ENCODE results near the gene ABHD15. TPM values are rescaled to one million over a fixed set of nuclear protein-coding genes. Genes with fewer than 3 reads are reported as not detected.

ABHD15 gene
- total RNA-seq, 1 donor from 2014 or later, result 5.3 TPM

DNA sequence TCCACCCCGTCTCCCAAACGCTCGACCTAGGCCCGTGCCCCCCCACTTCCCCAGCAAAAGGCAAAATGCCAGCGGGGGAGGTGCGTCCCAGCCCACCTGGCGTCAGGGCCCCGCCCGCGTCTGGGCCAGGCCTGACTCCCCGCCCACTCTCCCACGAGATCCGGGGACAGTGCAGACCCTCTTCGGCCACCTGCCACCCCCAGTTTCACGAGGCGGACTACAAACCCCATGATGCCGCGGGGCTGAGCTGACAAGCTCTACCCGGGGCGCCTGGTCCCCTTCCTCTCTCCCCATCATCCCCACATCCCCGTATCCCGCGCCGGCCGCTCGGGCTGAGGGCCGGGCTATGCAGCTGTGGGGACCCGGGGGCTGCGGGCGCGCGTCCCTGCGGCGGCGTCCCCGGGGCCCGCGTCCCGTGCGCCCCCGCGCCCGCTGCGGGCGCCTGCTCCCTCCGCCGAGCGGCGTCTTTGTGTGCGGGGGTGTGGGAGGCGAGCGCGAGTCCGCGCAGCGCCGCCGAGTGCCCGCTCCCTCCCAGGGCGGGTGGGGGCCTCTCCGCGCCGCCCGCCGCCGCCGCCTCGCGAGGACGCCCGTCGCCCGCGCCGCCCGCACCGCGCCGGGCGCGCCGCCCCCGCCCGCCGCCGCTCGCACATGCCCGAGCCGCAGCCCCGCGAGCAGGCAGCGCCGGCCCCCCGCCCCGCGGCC lies 26.2 kb upstream of the ABHD15 start, which contains the start of gene ANKRD13B:
Gene ANKRD13B (plus strand): TSS at position 283 of the 702 bp plus-strand sequence. CDS start 490 bp downstream, outside the sequence.
- Mint-ChIP-seq H3K27me3 (no peaks in the 10 kb centered on the region), H3K4me3 (ENCODE audit: low read depth) (peak within 1 kb of the TSS; percentile 75), H3K9me3 (ENCODE audit: low read depth) (no peaks in the 10 kb centered on the region), H3K36me3 (ENCODE audit: insufficient read depth) (no peaks in the 10 kb centered on the region), H3K27ac (peak within 1 kb of the TSS; percentile 95), H3K4me1 (ENCODE audit: low read depth) (peaks cover 24% of the 10 kb centered on the region)
- no peak for DNase-seq (ENCODE audit: low spot score, unreplicated experiment)
- TF ChIP-seq, protein P1, sequence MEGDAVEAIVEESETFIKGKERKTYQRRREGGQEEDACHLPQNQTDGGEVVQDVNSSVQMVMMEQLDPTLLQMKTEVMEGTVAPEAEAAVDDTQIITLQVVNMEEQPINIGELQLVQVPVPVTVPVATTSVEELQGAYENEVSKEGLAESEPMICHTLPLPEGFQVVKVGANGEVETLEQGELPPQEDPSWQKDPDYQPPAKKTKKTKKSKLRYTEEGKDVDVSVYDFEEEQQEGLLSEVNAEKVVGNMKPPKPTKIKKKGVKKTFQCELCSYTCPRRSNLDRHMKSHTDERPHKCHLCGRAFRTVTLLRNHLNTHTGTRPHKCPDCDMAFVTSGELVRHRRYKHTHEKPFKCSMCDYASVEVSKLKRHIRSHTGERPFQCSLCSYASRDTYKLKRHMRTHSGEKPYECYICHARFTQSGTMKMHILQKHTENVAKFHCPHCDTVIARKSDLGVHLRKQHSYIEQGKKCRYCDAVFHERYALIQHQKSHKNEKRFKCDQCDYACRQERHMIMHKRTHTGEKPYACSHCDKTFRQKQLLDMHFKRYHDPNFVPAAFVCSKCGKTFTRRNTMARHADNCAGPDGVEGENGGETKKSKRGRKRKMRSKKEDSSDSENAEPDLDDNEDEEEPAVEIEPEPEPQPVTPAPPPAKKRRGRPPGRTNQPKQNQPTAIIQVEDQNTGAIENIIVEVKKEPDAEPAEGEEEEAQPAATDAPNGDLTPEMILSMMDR (IDR thresholded peaks at IDR 0.05; ENCODE audit: unreplicated experiment), result no peak

DNA sequence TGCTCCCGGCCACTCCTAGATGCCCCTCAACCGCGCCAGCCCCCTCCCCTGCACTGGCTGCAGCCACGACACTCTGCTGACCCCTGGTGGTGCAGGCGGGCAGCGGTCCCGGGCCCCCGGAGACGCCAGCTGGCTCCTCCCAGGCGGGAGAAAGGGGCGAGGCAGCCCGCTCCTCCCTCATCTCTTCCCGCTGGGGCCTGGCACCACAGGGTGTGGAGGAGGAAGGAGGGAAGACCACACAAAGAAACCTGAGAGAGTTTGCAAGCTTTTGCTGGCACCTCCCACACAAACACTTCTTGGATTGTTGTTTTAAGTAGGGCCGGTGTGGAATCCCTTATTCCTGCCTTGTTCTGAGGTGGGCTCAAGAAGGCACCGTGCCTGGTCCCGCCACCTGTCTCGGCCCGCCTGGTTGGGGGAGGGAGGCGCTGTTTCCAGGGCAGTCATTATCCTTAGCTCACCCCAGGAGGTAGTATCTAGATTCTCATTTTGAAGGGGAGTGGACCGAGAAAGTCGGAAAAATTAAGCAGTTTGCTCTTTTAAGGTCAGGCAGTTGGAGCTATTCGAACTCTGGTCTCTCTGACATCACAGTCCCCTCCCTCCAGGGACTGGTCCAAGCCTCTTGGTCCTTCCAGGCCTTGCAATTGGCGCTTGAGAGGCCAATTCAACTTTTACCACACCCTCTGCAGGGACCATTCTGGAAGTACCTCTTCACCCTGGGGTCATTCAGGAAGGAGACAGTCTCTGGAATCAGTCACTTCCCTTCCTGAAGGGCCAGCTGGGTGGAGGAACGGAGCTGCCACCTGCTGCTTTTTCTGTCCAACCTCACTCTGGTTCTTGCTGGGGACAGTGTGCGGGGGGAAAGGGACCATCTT lies 25.1 kb upstream of the ABHD15 start:
- Mint-ChIP-seq H3K27ac (peak overlapping the region; percentile 95), H3K4me3 (ENCODE audit: low read depth) (peak overlapping the region; percentile 75), H3K9me3 (ENCODE audit: low read depth) (no peaks in the 10 kb centered on the region), H3K36me3 (ENCODE audit: insufficient read depth) (no peaks in the 10 kb centered on the region), H3K4me1 (ENCODE audit: low read depth) (peaks cover 22% of the 10 kb centered on the region), H3K27me3 (no peaks in the 10 kb centered on the region)
- DNase-seq (ENCODE audit: low spot score, unreplicated experiment), result peak; percentile 98
- TF ChIP-seq, protein P1 (IDR thresholded peaks at IDR 0.05; ENCODE audit: unreplicated experiment), result peak; percentile 95

DNA sequence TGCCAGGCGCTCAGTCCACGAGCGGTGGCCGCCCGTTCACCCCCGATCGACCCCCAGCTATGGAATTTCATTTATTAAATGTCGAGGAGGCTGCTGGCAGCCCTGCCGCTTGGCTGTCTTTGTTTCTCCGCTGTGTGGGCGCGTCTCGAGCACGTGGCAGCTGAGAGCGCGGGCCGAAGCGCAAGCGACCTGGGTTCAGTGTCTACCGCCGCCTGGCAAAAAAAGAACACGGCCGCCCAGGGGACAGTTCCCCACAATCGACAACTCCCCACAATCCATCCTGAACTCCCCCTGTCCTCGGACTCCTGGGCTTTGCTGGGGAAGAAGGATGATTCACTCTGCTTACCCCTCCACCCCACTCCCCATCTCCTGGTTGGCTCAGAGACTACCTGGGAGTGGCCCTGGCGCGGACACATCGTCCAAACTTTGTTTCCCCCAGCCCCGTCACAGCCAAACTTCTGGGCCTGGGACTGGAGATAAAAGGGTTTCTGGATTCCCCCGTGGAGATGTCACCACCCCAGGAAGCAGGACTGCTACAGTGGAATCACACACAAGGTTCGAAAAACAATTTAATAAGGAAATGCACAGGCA lies 24.4 kb upstream of the ABHD15 start:
- H3K36me3 Mint-ChIP-seq (ENCODE audit: insufficient read depth), result no peaks in the 10 kb centered on the region
- DNase-seq (ENCODE audit: low spot score, unreplicated experiment), result no peak
- TF ChIP-seq, protein P1 (IDR thresholded peaks at IDR 0.05; ENCODE audit: unreplicated experiment), result no peak
- no peaks in the 10 kb centered on the region for H3K27me3 Mint-ChIP-seq
- H3K9me3 Mint-ChIP-seq (ENCODE audit: low read depth), result no peaks in the 10 kb centered on the region
- H3K4me3 Mint-ChIP-seq (ENCODE audit: low read depth), result peak overlapping the region; percentile 75
- peaks cover 22% of the 10 kb centered on the region for H3K4me1 Mint-ChIP-seq (ENCODE audit: low read depth)
- H3K27ac Mint-ChIP-seq, result peak overlapping the region; percentile 95

DNA sequence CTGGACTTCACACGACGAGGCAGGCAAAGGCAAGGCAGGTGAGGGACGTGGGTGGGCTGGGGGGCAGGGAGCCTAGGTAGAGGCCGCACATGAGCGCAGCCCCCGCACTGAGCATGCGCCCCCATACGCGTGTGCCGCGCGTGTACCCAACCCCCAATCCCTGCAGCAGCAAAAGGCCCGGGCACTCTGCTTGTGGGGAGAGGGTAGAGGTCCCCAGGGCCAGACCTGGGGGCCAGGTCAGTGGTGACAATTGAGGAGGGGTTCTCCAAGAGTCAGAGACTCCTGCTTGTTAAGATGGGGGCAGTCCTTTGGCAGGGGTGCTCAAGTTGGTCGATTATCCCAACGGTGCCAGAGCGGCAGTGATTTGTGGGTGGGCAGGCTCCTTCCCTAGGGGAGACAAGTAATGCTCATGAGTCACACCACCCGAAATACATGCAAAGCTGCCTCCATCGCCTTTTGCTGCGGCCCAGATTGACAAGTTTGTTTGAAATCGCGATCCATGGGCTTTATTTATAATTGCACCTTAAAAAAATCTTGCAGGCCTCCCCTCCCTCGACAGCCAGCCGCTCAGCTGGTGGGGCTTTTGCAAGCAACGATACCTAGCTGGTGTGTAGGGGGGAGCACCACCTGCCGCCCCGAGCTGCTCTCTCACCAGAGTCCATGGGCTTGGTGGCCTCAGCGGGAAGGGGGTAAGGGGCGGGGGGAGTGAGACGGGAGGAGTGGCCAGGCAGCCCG lies 23.7 kb upstream of the ABHD15 start:
- DNase-seq (ENCODE audit: low spot score, unreplicated experiment), result no peak
- peak overlapping the region; percentile 75 for H3K4me3 Mint-ChIP-seq (ENCODE audit: low read depth)
- no peaks in the 10 kb centered on the region for H3K9me3 Mint-ChIP-seq (ENCODE audit: low read depth)
- TF ChIP-seq, protein P1 (IDR thresholded peaks at IDR 0.05; ENCODE audit: unreplicated experiment), result no peak
- peaks cover 22% of the 10 kb centered on the region for H3K4me1 Mint-ChIP-seq (ENCODE audit: low read depth)
- peak overlapping the region; percentile 95 for H3K27ac Mint-ChIP-seq
- no peaks in the 10 kb centered on the region for H3K27me3 Mint-ChIP-seq
- no peaks in the 10 kb centered on the region for H3K36me3 Mint-ChIP-seq (ENCODE audit: insufficient read depth)
